ENCODE results near the gene UTP25. TPM values are rescaled to one million over a fixed set of nuclear protein-coding genes. Genes with fewer than 3 reads are reported as not detected.

UTP25 gene
- 7.5 and 10.6 TPM in 2 replicates for total RNA-seq

GRCh38 chr1:209827384-209828262 lies at the start of gene UTP25:
Gene UTP25 (plus strand): TSS chr1:209827972. CDS start chr1:209828064, 92 bp downstream.

GRCh38 chr1:209784265-209785169 lies 43.3 kb upstream of the UTP25 start, which contains the start of gene C1orf74:
Gene C1orf74 (minus strand): TSS chr1:209784559. CDS start chr1:209783634, 925 bp downstream.

GRCh38 chr1:209805875-209806760 lies 21.7 kb upstream of the UTP25 start, which contains the start of gene IRF6:
Gene IRF6 (minus strand): TSS chr1:209806142. CDS start chr1:209801413, 4,729 bp downstream.

Other genes starting within 250 kb of the UTP25 start
- gene CAMK1G, start 244.3 kb upstream of the UTP25 start, total RNA-seq = 0.24 TPM in 1 of 2 replicates, not detected in the other
- 1,263 and 1,900 TPM in 2 replicates for gene LAMB3, start 175.5 kb upstream of the UTP25 start, total RNA-seq
- 163 and 658 TPM in 2 replicates for gene G0S2, start 152.6 kb upstream of the UTP25 start, total RNA-seq
- gene HSD11B1, start 123.1 kb upstream of the UTP25 start, total RNA-seq = 9.2 and 49.6 TPM in 2 replicates
- not detected in 2 replicates for gene TRAF3IP3, start 71.9 kb upstream of the UTP25 start, total RNA-seq
- gene C1orf74, start 43.4 kb upstream of the UTP25 start, total RNA-seq = 8.1 and 15.9 TPM in 2 replicates
- gene IRF6, start 21.8 kb upstream of the UTP25 start, total RNA-seq = 231 and 613 TPM in 2 replicates
- gene SYT14, start 110.2 kb downstream of the UTP25 start, total RNA-seq = 1.7 TPM in 1 of 2 replicates, not detected in the other

Measured in tracheal epithelial cell (primary cell).